C1 segment of cervical spinal cord (tissue), 14 donors: ENCODE measurements around the gene CABLES2.

Experiments
- DNase-seq, 14 donors: peaks; one replicate each; lab custom pipeline; 2025; lab: John Stamatoyannopoulos, UW

The CABLES2 gene

GRCh38 chr20:62405108-62405980, 1.7 kb downstream of the CABLES2 start:
- DNase-seq, result peak in 4 of 14 donors; percentile 14 to 77 (median 16)

GRCh38 chr20:62404761-62405107, 2.4 kb downstream of the CABLES2 start:
- DNase-seq, result no peak

GRCh38 chr20:62404112-62404665, 2.9 kb downstream of the CABLES2 start:
- no peak for DNase-seq

- no peak for DNase-seq
These were observed 3.8 kb downstream of the CABLES2 start for GRCh38 chr20:62403331-62403730.

GRCh38 chr20:62402456-62403150, 4.5 kb downstream of the CABLES2 start:
- DNase-seq, result no peak

GRCh38 chr20:62401331-62401779, 5.7 kb downstream of the CABLES2 start:
- DNase-seq, result no peak

- no peak for DNase-seq
These were observed 6.5 kb downstream of the CABLES2 start for GRCh38 chr20:62400541-62400940.

- no peak for DNase-seq
These were observed 7.1 kb downstream of the CABLES2 start for GRCh38 chr20:62400021-62400420.

- DNase-seq, result no peak
These were observed 8.8 kb downstream of the CABLES2 start for GRCh38 chr20:62398120-62398821.

GRCh38 chr20:62396367-62397239, 10.5 kb downstream of the CABLES2 start:
- DNase-seq, result no peak

GRCh38 chr20:62395311-62396242, 11.5 kb downstream of the CABLES2 start:
- no peak for DNase-seq

GRCh38 chr20:62394248-62395245, 12.5 kb downstream of the CABLES2 start:
- no peak for DNase-seq

- DNase-seq, result no peak
These were observed 13.3 kb downstream of the CABLES2 start for GRCh38 chr20:62393830-62394229.

GRCh38 chr20:62393335-62393665, 13.8 kb downstream of the CABLES2 start:
- no peak for DNase-seq

GRCh38 chr20:62392621-62393334, 14.3 kb downstream of the CABLES2 start:
- DNase-seq, result no peak

- no peak for DNase-seq
These were observed 15.0 kb downstream of the CABLES2 start for GRCh38 chr20:62392077-62392418.

- DNase-seq, result peak in 2 of 14 donors; percentile 28 to 85
These were observed 15.7 kb downstream of the CABLES2 start for GRCh38 chr20:62391165-62392076.
